CD4-positive, alpha-beta T cell (primary cell): ENCODE measurements around the gene SOCS6. TPM values are rescaled to one million over a fixed set of nuclear protein-coding genes. Genes with fewer than 3 reads are reported as not detected.

Experiments used
- ATAC-seq: fragments of 200-7000 bp; cut with Tn5 transposase; one replicate; pipeline ENCODE4 v1.10.0; 2022; ENCODE audit warnings: mild to moderate bottlenecking; ENCODE audit not compliant: poor library complexity
- CTCF ChIA-PET: fragments of 350-600 bp; sonication (Branson Sonifier 250); formaldehyde crosslinking; loops from one replicate; lab custom pipeline; 2021; ENCODE audit warnings: antibody characterized with exemption, inconsistent platforms; lab: Charles Lee
- POLR2A ChIA-PET: fragments of 350-600 bp; sonication (Branson Sonifier 250); formaldehyde crosslinking; loops from one replicate; lab custom pipeline; 2021; ENCODE audit warnings: antibody characterized with exemption, inconsistent platforms; lab: Charles Lee
- DNase-seq, 14 experiments: peaks; one replicate each; pipeline ENCODE4 v3.0.0-alpha.2; 2013 to 2020; ENCODE audit warnings: mixed read lengths in 2 of 14
- H3K27ac ChIP-seq, 2 donors: one replicate each; pipeline versions ENCODE4 v1.5.1 to v1.7.0; 2013; ENCODE audit warnings: low read length in 2 of 2, low read depth in 1 of 2, mild to moderate bottlenecking in 1 of 2
- H3K27me3 ChIP-seq, 2 experiments: 1 replicate in 1 of 2; 2 replicates in 1 of 2; pipeline versions ENCODE4 v1.6.1 to v1.7.0; 2013; ENCODE audit warnings: low read length in 2 of 2, control low read depth in 1 of 2, mild to moderate bottlenecking in 1 of 2, moderate library complexity in 1 of 2; ENCODE audit not compliant: insufficient read depth in 2 of 2, control insufficient read depth in 1 of 2
- H3K36me3 ChIP-seq: one replicate; pipeline ENCODE4 v1.6.1; 2013; ENCODE audit warnings: low read length, control low read depth; ENCODE audit not compliant: insufficient read depth
- H3K4me1 ChIP-seq: one replicate; pipeline ENCODE4 v1.6.1; 2013; ENCODE audit warnings: low read length, control low read depth; ENCODE audit not compliant: insufficient read depth
- H3K4me3 ChIP-seq: one replicate; pipeline ENCODE4 v1.5.1; 2013; ENCODE audit warnings: mild to moderate bottlenecking, low read length, moderate library complexity
- H3K9me3 ChIP-seq, 2 experiments: 1 replicate in 1 of 2; 2 replicates in 1 of 2; pipeline versions ENCODE4 v1.6.1 to v1.7.0; 2013; ENCODE audit warnings: low read length in 2 of 2, mild to moderate bottlenecking in 2 of 2, control low read depth in 1 of 2, moderate library complexity in 1 of 2; ENCODE audit not compliant: control insufficient read depth in 1 of 2, insufficient read depth in 1 of 2
- H3K27ac Mint-ChIP-seq: one replicate; pipeline ENCODE4 v1.8.0; 2020; ENCODE audit warnings: mixed read lengths
- H3K27me3 Mint-ChIP-seq: one replicate; pipeline ENCODE4 v1.8.0; 2021; ENCODE audit warnings: mixed read lengths
- H3K36me3 Mint-ChIP-seq: one replicate; pipeline ENCODE4 v1.8.0; 2021; ENCODE audit warnings: low read depth, mixed read lengths
- H3K4me1 Mint-ChIP-seq: one replicate; pipeline ENCODE4 v1.8.0; 2021; ENCODE audit warnings: low read depth, mixed read lengths
- H3K4me3 Mint-ChIP-seq: one replicate; pipeline ENCODE4 v1.8.0; 2020; ENCODE audit warnings: mild to moderate bottlenecking, mixed read lengths
- H3K9me3 Mint-ChIP-seq: one replicate; pipeline ENCODE4 v1.8.0; 2020; ENCODE audit warnings: mixed read lengths
- intact Hi-C, 2 experiments: fragments of 100-400 bp; cut with DNase I in 1 of 2; cut with micrococcal nuclease in 1 of 2; formaldehyde crosslinking; loops; one replicate each; pipeline versions ENCODE4 v1.15.1 to v1.9.0; 2023 to 2025; cut with DNase I, micrococcal nuclease
- total RNA-seq, 174 experiments: library from RNA in 2 of 174; stranded (reverse) in 2 of 174; gene quantifications; one replicate each; pipeline ENCODE4 v1.2.3 and lab custom pipeline; 2021 to 2026
- TF ChIP-seq, protein P1 (sequence below): fragments of 200-600 bp; IDR thresholded peaks from one replicate; pipeline ENCODE4 v1.8.0; 2022; ENCODE audit warnings: antibody characterized with exemption, mild to moderate bottlenecking

SOCS6 gene
- total RNA-seq, 2 experiments from 2014 or later, result 1.8 to 2.5 TPM

DNA sequence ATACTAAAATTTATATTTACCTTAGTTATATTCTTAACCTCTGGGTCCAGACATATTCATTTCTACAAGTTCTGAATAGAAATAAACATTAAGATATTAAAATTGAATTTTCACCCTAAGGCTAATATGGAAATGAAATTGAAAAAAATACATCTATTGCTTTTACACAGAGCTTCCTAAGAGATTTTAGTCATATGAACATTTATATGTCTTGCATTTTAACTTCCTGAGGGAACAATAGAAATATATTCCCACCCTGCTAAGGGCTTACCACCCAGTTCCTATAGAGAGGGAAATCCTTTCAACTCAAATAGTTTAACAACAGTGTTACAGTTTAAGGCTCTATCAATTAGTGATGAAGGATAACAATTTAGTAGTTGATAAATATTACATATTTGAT is 60.5 kb downstream of the SOCS6 start:
- Histone ChIP-seq H3K36me3 (no peaks in the 10 kb centered on the region), H3K9me3 (peaks cover 0 to 6% of the 10 kb centered on the region in 2 experiments), H3K27ac (no peak overlapping the region), H3K27me3 (no peaks in the 10 kb centered on the region), H3K4me3 (no peak overlapping the region), H3K4me1 (no peaks in the 10 kb centered on the region)
- ATAC-seq, result no peak
- H3K9me3 Mint-ChIP-seq, result peaks cover 6% of the 10 kb centered on the region
- CTCF ChIA-PET, result no interaction called here
- TF ChIP-seq, protein P1, sequence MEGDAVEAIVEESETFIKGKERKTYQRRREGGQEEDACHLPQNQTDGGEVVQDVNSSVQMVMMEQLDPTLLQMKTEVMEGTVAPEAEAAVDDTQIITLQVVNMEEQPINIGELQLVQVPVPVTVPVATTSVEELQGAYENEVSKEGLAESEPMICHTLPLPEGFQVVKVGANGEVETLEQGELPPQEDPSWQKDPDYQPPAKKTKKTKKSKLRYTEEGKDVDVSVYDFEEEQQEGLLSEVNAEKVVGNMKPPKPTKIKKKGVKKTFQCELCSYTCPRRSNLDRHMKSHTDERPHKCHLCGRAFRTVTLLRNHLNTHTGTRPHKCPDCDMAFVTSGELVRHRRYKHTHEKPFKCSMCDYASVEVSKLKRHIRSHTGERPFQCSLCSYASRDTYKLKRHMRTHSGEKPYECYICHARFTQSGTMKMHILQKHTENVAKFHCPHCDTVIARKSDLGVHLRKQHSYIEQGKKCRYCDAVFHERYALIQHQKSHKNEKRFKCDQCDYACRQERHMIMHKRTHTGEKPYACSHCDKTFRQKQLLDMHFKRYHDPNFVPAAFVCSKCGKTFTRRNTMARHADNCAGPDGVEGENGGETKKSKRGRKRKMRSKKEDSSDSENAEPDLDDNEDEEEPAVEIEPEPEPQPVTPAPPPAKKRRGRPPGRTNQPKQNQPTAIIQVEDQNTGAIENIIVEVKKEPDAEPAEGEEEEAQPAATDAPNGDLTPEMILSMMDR, result no peak
- H3K27ac Mint-ChIP-seq, result no peak overlapping the region
- POLR2A ChIA-PET, result no interaction called here
- no peak overlapping the region for H3K4me3 Mint-ChIP-seq
- no peaks in the 10 kb centered on the region for H3K36me3 Mint-ChIP-seq
- no peaks in the 10 kb centered on the region for H3K4me1 Mint-ChIP-seq
- DNase-seq, result no peak
- intact Hi-C loops, result no loop called here
- no peaks in the 10 kb centered on the region for H3K27me3 Mint-ChIP-seq

DNA sequence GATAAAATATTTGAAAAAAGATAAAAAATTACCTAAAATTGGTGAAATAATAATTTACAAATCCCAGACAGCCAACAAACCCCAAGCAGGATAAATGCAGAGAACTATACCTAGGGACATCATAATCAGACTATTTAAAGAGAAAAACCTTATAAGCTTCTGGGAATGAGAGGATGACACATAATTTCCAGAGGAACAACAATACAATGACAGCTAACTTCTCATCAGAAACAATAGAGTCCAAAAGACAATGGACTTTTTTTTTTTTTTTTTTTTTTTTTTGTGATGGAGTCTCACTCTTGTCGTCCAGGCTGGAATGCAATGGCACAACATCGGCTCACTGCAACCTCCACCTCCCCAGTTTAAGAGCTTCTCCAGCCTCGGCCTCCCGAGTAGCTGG is 65.2 kb downstream of the SOCS6 start:
- Histone ChIP-seq H3K9me3 (peaks cover 0 to 3% of the 10 kb centered on the region in 2 experiments), H3K36me3 (no peaks in the 10 kb centered on the region), H3K27me3 (no peaks in the 10 kb centered on the region), H3K27ac (no peak overlapping the region), H3K4me3 (no peak overlapping the region), H3K4me1 (no peaks in the 10 kb centered on the region)
- POLR2A ChIA-PET, result no interaction called here
- Mint-ChIP-seq H3K27me3 (peaks cover 7% of the 10 kb centered on the region), H3K27ac (no peak overlapping the region), H3K4me1 (no peaks in the 10 kb centered on the region), H3K36me3 (no peaks in the 10 kb centered on the region), H3K9me3 (peaks cover 5% of the 10 kb centered on the region), H3K4me3 (no peak overlapping the region)
- no peak for ATAC-seq
- CTCF ChIA-PET, result no interaction called here
- TF ChIP-seq, protein P1, result no peak
- no peak for DNase-seq
- intact Hi-C loops, result no loop called here

DNA sequence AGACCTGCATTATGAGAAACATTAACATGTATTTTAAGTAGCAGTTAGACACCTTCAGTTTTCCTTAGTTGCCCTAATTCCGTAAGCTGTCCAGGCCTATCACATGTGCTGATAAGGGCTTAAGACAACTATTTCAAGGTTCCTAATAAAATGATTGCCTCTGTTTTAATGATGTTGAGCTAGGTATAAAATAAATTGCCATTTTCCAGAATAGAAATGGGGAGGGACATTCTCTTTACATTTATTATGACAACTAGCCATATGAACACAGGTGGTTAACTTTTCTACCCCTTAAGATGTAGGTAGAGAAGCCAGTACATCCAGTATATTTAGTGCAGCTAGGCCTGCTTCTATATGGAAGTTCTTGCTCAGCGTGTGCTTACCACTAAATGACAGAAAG is 65.9 kb downstream of the SOCS6 start:
- intact Hi-C loops, result no loop called here
- TF ChIP-seq, protein P1, result no peak
- no peak overlapping the region for H3K27ac Mint-ChIP-seq
- CTCF ChIA-PET, result no interaction called here
- peaks cover 0 to 3% of the 10 kb centered on the region in 2 experiments for H3K9me3 ChIP-seq
- POLR2A ChIA-PET, result no interaction called here
- peaks cover 5% of the 10 kb centered on the region for H3K9me3 Mint-ChIP-seq
- ATAC-seq, result no peak
- H3K27me3 Mint-ChIP-seq, result peaks cover 7% of the 10 kb centered on the region
- no peak for DNase-seq
- H3K27ac ChIP-seq, result no peak overlapping the region
- H3K36me3 ChIP-seq, result no peaks in the 10 kb centered on the region
- no peak overlapping the region for H3K4me3 ChIP-seq
- H3K27me3 ChIP-seq, result no peaks in the 10 kb centered on the region
- no peaks in the 10 kb centered on the region for H3K4me1 ChIP-seq
- no peak overlapping the region for H3K4me3 Mint-ChIP-seq
- H3K4me1 Mint-ChIP-seq, result no peaks in the 10 kb centered on the region
- no peaks in the 10 kb centered on the region for H3K36me3 Mint-ChIP-seq
